ENCODE data around the gene EXTL1.

EXTL1 gene

GRCh38 chr1:26075421-26076144, 54.0 kb downstream of the EXTL1 start:
- no peak for DNase-seq

GRCh38 chr1:26077524-26077923, 55.9 kb downstream of the EXTL1 start:
- no peak for DNase-seq

GRCh38 chr1:26078286-26079177, 57.0 kb downstream of the EXTL1 start:
- DNase-seq = no peak

- DNase-seq = no peak
These were observed 57.6 kb downstream of the EXTL1 start for GRCh38 chr1:26079178-26079563.

- no peak for DNase-seq
These were observed 58.6 kb downstream of the EXTL1 start for GRCh38 chr1:26079960-26080814.

GRCh38 chr1:26081267-26082019, 59.9 kb downstream of the EXTL1 start:
- DNase-seq = no peak

- no peak for DNase-seq
These were observed 60.4 kb downstream of the EXTL1 start for GRCh38 chr1:26082020-26082350.

- DNase-seq = no peak
These were observed 61.6 kb downstream of the EXTL1 start for GRCh38 chr1:26083208-26083607.

- no peak for DNase-seq
These were observed 62.6 kb downstream of the EXTL1 start for GRCh38 chr1:26084091-26084561.

- DNase-seq = no peak
These were observed 63.3 kb downstream of the EXTL1 start for GRCh38 chr1:26084844-26085243.

Data from fibroblast of skin of right quadriceps (primary cell).